ENCODE data around the gene MRPL53. TPM values are rescaled to one million over a fixed set of nuclear protein-coding genes. Genes with fewer than 3 reads are reported as not detected.

The MRPL53 gene
- total and polyA plus RNA-seq, 2 of the 13 experiments (the other 11 are each of a cell fraction or from before 2014, with no cell fraction given), result 34.3 to 51.9 TPM

DNA sequence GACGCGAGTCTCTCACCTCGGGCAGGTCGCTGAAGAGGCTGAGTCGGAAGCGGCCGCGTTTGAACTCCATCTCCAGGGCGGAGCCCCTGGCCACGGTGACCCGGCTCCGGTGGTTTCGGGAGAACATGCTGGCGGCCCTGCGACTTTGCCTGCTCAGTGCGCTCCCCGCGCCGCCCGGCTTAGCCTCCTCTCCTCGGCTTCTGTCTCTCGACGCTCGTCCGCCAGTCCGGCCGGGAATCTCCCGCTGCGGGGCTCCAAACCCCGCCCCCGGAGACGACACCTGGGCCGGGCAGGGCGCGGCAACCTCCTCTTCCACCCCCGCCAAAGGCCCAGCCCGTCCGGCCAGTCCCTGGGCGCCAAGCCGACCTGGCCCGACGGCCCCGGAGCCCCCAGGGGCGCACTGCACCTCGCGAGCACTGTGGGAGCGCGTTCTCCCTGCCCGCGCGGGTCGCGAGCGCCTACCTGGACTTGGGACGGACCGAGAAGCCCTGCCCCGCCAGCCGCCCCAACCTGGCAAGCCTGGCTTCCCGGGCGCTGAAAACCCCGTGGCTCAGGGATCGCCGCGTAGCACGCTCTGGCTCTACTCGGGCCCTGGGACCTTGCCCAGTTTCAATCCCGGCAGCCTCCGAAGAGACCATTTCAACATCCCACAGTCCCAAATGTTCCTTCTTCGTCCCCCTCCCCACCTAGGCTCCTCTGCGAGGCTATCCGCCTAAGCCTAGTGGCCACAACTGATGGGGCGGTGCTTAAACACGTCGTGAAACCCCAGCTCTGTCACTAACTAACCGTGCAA is 30.6 kb downstream of the MRPL53 start, which contains the start of gene RTKN (continued):
- TF ChIP-seq ZNF34 (CRISPR knock-in tag; IDR thresholded peaks at IDR 0.05; ENCODE audit: borderline replicate concordance), result peak; percentile 93
- TF ChIP-seq SCMH1 (CRISPR knock-in tag; IDR thresholded peaks at IDR 0.05; ENCODE audit: borderline replicate concordance), result no peak
- TF ChIP-seq SP4 (CRISPR knock-in tag; IDR thresholded peaks at IDR 0.05), result peak; percentile 26; the same call in 1 of the 2 replicates
- TF ChIP-seq RELA (CRISPR knock-in tag; IDR thresholded peaks at IDR 0.05), result 0 out of 2 replicates have a peak, but pooled peaks have one; percentile 38
- peak; percentile 98 for TF ChIP-seq AGO2 (optimal IDR thresholded peaks at IDR 0.05; ENCODE audit: low read depth, low read length)
- TF ChIP-seq SMARCC2 (IDR thresholded peaks at IDR 0.05), result no peak
- peak; percentile 84; the same call in 1 of the 2 replicates for TF ChIP-seq ZNF552 (CRISPR knock-in tag; IDR thresholded peaks at IDR 0.05; ENCODE audit: borderline replicate concordance)
- TF ChIP-seq CHCHD3 (CRISPR knock-in tag; IDR thresholded peaks at IDR 0.05), result peak; percentile 90
- TF ChIP-seq ZNF883 (CRISPR knock-in tag; IDR thresholded peaks at IDR 0.05; ENCODE audit: not compliant biosample characterization), result peak; percentile 77
- TF ChIP-seq TCF12 (IDR thresholded peaks at IDR 0.05), result no peak
- peak; percentile 65; the same call in 1 of the 2 replicates for TF ChIP-seq TCF12 (CRISPR knock-in tag; IDR thresholded peaks at IDR 0.05)
- TF ChIP-seq, protein P1, sequence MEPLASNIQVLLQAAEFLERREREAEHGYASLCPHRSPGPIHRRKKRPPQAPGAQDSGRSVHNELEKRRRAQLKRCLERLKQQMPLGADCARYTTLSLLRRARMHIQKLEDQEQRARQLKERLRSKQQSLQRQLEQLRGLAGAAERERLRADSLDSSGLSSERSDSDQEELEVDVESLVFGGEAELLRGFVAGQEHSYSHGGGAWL (CRISPR knock-in tag; IDR thresholded peaks at IDR 0.05), result peak; percentile 80
- peak; percentile 88; the same call in 1 of the 2 replicates for TF ChIP-seq GATA4 (IDR thresholded peaks at IDR 0.05; ENCODE audit: borderline replicate concordance, low read depth)
- peak; percentile 73 for TF ChIP-seq SALL2 (CRISPR knock-in tag; IDR thresholded peaks at IDR 0.05)
- TF ChIP-seq SRSF1 (optimal IDR thresholded peaks at IDR 0.05; ENCODE audit: low read depth, low read length), result no peak
- TF ChIP-seq, protein P2, sequence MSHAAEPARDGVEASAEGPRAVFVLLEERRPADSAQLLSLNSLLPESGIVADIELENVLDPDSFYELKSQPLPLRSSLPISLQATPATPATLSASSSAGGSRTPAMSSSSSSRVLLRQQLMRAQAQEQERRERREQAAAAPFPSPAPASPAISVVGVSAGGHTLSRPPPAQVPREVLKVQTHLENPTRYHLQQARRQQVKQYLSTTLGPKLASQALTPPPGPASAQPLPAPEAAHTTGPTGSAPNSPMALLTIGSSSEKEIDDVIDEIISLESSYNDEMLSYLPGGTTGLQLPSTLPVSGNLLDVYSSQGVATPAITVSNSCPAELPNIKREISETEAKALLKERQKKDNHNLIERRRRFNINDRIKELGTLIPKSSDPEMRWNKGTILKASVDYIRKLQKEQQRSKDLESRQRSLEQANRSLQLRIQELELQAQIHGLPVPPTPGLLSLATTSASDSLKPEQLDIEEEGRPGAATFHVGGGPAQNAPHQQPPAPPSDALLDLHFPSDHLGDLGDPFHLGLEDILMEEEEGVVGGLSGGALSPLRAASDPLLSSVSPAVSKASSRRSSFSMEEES (CRISPR knock-in tag; IDR thresholded peaks at IDR 0.05), result no peak
- TF ChIP-seq, protein P3, sequence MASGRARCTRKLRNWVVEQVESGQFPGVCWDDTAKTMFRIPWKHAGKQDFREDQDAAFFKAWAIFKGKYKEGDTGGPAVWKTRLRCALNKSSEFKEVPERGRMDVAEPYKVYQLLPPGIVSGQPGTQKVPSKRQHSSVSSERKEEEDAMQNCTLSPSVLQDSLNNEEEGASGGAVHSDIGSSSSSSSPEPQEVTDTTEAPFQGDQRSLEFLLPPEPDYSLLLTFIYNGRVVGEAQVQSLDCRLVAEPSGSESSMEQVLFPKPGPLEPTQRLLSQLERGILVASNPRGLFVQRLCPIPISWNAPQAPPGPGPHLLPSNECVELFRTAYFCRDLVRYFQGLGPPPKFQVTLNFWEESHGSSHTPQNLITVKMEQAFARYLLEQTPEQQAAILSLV (CRISPR knock-in tag; IDR thresholded peaks at IDR 0.05; ENCODE audit: borderline replicate concordance), result peak; percentile 94; the same call in 1 of the 2 replicates
- 0 out of 2 replicates have a peak, but pooled peaks have one; percentile 40 for TF ChIP-seq MEIS1 (CRISPR knock-in tag; IDR thresholded peaks at IDR 0.05; ENCODE audit: borderline replicate concordance)
- TF ChIP-seq KLF16 (CRISPR knock-in tag; IDR thresholded peaks at IDR 0.05), result peak; percentile 61 to 70; a peak in 2 of 4 replicates
- TF ChIP-seq, protein P4, sequence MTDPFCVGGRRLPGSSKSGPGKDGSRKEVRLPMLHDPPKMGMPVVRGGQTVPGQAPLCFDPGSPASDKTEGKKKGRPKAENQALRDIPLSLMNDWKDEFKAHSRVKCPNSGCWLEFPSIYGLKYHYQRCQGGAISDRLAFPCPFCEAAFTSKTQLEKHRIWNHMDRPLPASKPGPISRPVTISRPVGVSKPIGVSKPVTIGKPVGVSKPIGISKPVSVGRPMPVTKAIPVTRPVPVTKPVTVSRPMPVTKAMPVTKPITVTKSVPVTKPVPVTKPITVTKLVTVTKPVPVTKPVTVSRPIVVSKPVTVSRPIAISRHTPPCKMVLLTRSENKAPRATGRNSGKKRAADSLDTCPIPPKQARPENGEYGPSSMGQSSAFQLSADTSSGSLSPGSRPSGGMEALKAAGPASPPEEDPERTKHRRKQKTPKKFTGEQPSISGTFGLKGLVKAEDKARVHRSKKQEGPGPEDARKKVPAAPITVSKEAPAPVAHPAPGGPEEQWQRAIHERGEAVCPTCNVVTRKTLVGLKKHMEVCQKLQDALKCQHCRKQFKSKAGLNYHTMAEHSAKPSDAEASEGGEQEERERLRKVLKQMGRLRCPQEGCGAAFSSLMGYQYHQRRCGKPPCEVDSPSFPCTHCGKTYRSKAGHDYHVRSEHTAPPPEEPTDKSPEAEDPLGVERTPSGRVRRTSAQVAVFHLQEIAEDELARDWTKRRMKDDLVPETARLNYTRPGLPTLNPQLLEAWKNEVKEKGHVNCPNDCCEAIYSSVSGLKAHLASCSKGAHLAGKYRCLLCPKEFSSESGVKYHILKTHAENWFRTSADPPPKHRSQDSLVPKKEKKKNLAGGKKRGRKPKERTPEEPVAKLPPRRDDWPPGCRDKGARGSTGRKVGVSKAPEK (CRISPR knock-in tag; IDR thresholded peaks at IDR 0.05; ENCODE audit: borderline replicate concordance), result peak; percentile 43; the same call in 1 of the 2 replicates
- TF ChIP-seq ZMYM4 (CRISPR knock-in tag; IDR thresholded peaks at IDR 0.05), result no peak

All from HepG2 (cell line).